Keratinocyte (primary cell): ENCODE measurements around the gene MBTPS1. TPM values are rescaled to one million over a fixed set of nuclear protein-coding genes. Genes with fewer than 3 reads are reported as not detected.

Experiments used
- DNase-seq: peaks from one replicate; pipeline ENCODE4 v3.0.0-alpha.2; 2011; ENCODE audit warnings: low read depth, missing footprints, low spot score
- FAIRE-seq: peaks from 2 replicates; lab custom pipeline; 2011; peaks lifted over from hg19 to GRCh38; lab: Jason Lieb, UNC
- H2AFZ ChIP-seq: 2 replicates; pipeline ENCODE4 v1.6.0; 2012; ENCODE audit warnings: low read length, control low read depth, inconsistent platforms; ENCODE audit not compliant: control insufficient read depth
- H3K27ac ChIP-seq: 2 replicates; pipeline ENCODE4 v1.5.1; 2011; ENCODE audit warnings: low read length; ENCODE audit not compliant: control insufficient read depth, insufficient read depth
- H3K27me3 ChIP-seq: 3 replicates; pipeline ENCODE4 v1.6.0; 2011; ENCODE audit warnings: low read length; ENCODE audit not compliant: control insufficient read depth, insufficient read depth; ENCODE audit errors: extremely low read depth
- H3K36me3 ChIP-seq, 2 experiments: 2 replicates in 1 of 2; 3 replicates in 1 of 2; pipeline ENCODE4 v1.5.1; 2011; ENCODE audit warnings: low read length in 2 of 2, mild to moderate bottlenecking in 1 of 2; ENCODE audit not compliant: control insufficient read depth in 2 of 2, insufficient read depth in 2 of 2; ENCODE audit errors: extremely low read depth in 1 of 2
- H3K4me1 ChIP-seq: 3 replicates; pipeline ENCODE4 v1.5.1; 2011; ENCODE audit warnings: low read length; ENCODE audit not compliant: control insufficient read depth, insufficient read depth; ENCODE audit errors: extremely low read depth
- H3K4me2 ChIP-seq: 3 replicates; pipeline ENCODE4 v1.6.0; 2011; ENCODE audit warnings: low read depth, low read length; ENCODE audit not compliant: control insufficient read depth, insufficient read depth; ENCODE audit errors: extremely low read depth
- H3K4me3 ChIP-seq, 3 experiments: fragments of 200-600 bp in 1 of 3; sonication (generic) in 1 of 3; 2 replicates in 2 of 3; 3 replicates in 1 of 3; pipeline ENCODE4 v1.5.1; 2011 to 2016; ENCODE audit warnings: low read length in 3 of 3, mild to moderate bottlenecking in 3 of 3, control low read depth in 2 of 3, inconsistent platforms in 1 of 3, low read depth in 1 of 3, mixed read lengths in 1 of 3, mixed run types in 1 of 3, moderate library complexity in 1 of 3; ENCODE audit not compliant: control insufficient read depth in 2 of 3, insufficient read depth in 2 of 3; ENCODE audit errors: extremely low read depth in 1 of 3
- H3K79me2 ChIP-seq: 2 replicates; pipeline ENCODE4 v1.6.0; 2012; ENCODE audit warnings: low read length; ENCODE audit not compliant: control insufficient read depth, insufficient read depth
- H3K9ac ChIP-seq: 3 replicates; pipeline ENCODE4 v1.6.0; 2011; ENCODE audit warnings: low read length; ENCODE audit not compliant: control insufficient read depth, insufficient read depth; ENCODE audit errors: extremely low read depth
- H3K9me1 ChIP-seq: 3 replicates; pipeline ENCODE4 v1.6.0; 2011; ENCODE audit warnings: low read length; ENCODE audit not compliant: control insufficient read depth, insufficient read depth; ENCODE audit errors: extremely low read depth
- H3K9me3 ChIP-seq: 2 replicates; pipeline ENCODE4 v1.5.1; 2012; ENCODE audit warnings: low read depth, low read length; ENCODE audit not compliant: control insufficient read depth
- H4K20me1 ChIP-seq: 3 replicates; pipeline ENCODE4 v1.6.0; 2011; ENCODE audit warnings: low read length; ENCODE audit not compliant: control insufficient read depth, insufficient read depth; ENCODE audit errors: extremely low read depth
- CTCF ChIP-seq, 3 experiments: IDR thresholded peaks in 1 of 3; conservative IDR thresholded peaks in 1 of 3; optimal IDR thresholded peaks in 1 of 3; 2 replicates in 2 of 3; 3 replicates in 1 of 3; pipeline versions ENCODE3 to v1.5.1; 2011; ENCODE audit warnings: low read length in 3 of 3, mild to moderate bottlenecking in 3 of 3, moderate library complexity in 2 of 3, control low read depth in 1 of 3, inconsistent platforms in 1 of 3; ENCODE audit not compliant: insufficient read depth in 2 of 3; ENCODE audit errors: extremely low read depth in 1 of 3
- EZH2 ChIP-seq: IDR thresholded peaks from one replicate; pipeline ENCODE4 v1.6.1; 2012; ENCODE audit warnings: inconsistent platforms, mild to moderate bottlenecking, low read length, moderate library complexity
- dilution Hi-C: fragments of 300-500 bp; cut with MboI; formaldehyde crosslinking; loops from one replicate; pipeline ENCODE4 v1.7.0; 2020; ENCODE audit warnings: low sequenced_read_pairs; ENCODE audit not compliant: extremely low pct_ligation_motif_present
- polyA plus RNA-seq, 5 experiments: library from polyadenylated mRNA; depleted of rRNA in 3 of 5; stranded (reverse) in 3 of 5; stranded (forward) in 1 of 5; unstranded in 1 of 5; fragments of >200 nt; gene quantifications; 1 replicate in 1 of 5; 2 replicates in 3 of 5; 3 replicates in 1 of 5; pipeline versions ENCODE4 v1.2.1 to v1.2.3, GENCODE V29; 2011 to 2012; ENCODE audit warnings: missing spikeins in 2 of 5, low read depth in 1 of 5, low replicate concordance in 1 of 5

MBTPS1 gene
- polyA plus RNA-seq, 1 donor (not counting 4 experiments of a cell fraction or from before 2014, with no cell fraction given), result 56.0 TPM

- Histone ChIP-seq H3K27me3 (peaks cover 7% of the 10 kb centered on the region), H3K9me3 (no peaks in the 10 kb centered on the region), H2AFZ (no peak overlapping the region), H3K36me3 (no peaks in the 10 kb centered on the region), H3K4me3 (no peak overlapping the region), H4K20me1 (no peaks in the 10 kb centered on the region), H3K27ac (no peak overlapping the region), H3K4me2 (no peak overlapping the region), H3K4me1 (peaks cover 9% of the 10 kb centered on the region), H3K79me2 (no peaks in the 10 kb centered on the region), H3K9ac (no peak overlapping the region), H3K9me1 (no peaks in the 10 kb centered on the region)
- dilution Hi-C loops, result no loop called here
- TF ChIP-seq CTCF (optimal IDR thresholded peaks at IDR 0.05 in 1 of 3, IDR thresholded peaks at IDR 0.05 in 1 of 3, conservative IDR thresholded peaks at IDR 0.05 in 1 of 3; ENCODE audit: extremely low read depth in 1 of 3, insufficient read depth in 2 of 3, low read length in 3 of 3) (no peak), EZH2 (no peak)
- FAIRE-seq, result no peak
- no peak for DNase-seq
These were observed 87.3 kb downstream of the MBTPS1 start for GRCh38 chr16:84029297-84030047.

- H3K4me1 ChIP-seq, result peaks cover 9% of the 10 kb centered on the region
- H3K4me3 ChIP-seq, result no peak overlapping the region
- H3K79me2 ChIP-seq, result no peaks in the 10 kb centered on the region
- dilution Hi-C loops, result no loop called here
- no peaks in the 10 kb centered on the region for H4K20me1 ChIP-seq
- H3K27me3 ChIP-seq, result peaks cover 7% of the 10 kb centered on the region
- no peaks in the 10 kb centered on the region for H3K36me3 ChIP-seq
- no peak overlapping the region for H3K4me2 ChIP-seq
- no peaks in the 10 kb centered on the region for H3K9me3 ChIP-seq
- FAIRE-seq (no peak), DNase-seq (no peak)
- H3K27ac ChIP-seq, result no peak overlapping the region
- no peak overlapping the region for H2AFZ ChIP-seq
- H3K9ac ChIP-seq, result no peak overlapping the region
- H3K9me1 ChIP-seq, result no peaks in the 10 kb centered on the region
- no peak for TF ChIP-seq CTCF (optimal IDR thresholded peaks at IDR 0.05 in 1 of 3, IDR thresholded peaks at IDR 0.05 in 1 of 3, conservative IDR thresholded peaks at IDR 0.05 in 1 of 3; ENCODE audit: extremely low read depth in 1 of 3, insufficient read depth in 2 of 3, low read length in 3 of 3)
- no peak for TF ChIP-seq EZH2
These were observed 89.1 kb downstream of the MBTPS1 start for GRCh38 chr16:84027625-84028024.
